ENCODE data around the gene PON1. TPM values are rescaled to one million over a fixed set of nuclear protein-coding genes. Genes with fewer than 3 reads are reported as not detected.

PON1 gene
- polyA plus RNA-seq, 1 donor from 2014 or later = 0.25 TPM

DNA sequence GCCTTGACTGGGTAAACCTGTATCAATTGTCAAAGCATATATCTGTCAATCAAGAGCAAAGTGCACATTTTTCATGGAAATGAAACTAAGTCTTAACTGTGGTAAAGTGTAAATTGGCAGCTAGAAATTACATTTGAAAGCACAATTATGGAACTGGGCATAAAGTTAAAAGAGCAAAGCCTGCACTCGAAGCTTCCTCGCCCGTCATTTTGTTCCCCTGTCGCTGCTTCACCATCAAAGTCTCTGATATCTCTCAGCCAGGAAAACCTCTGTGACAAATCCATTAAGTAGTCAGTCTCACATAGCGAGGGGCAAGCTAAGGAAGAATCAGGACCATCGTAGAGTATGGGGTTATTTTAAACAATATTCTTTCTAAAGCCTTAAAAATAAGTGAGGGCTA is 27.9 kb downstream of the PON1 start:
- H3K4me3 ChIP-seq (ENCODE audit: low read length) = peak overlapping the region; percentile 36
- H3K79me2 ChIP-seq (replicated peaks; ENCODE audit: insufficient read depth, low read length) = no peaks in the 10 kb centered on the region
- peak overlapping the region; percentile 65 for H3K9ac ChIP-seq (ENCODE audit: low read length)
- H3F3A ChIP-seq (ENCODE audit: insufficient read depth, low read length, poor library complexity, severe bottlenecking) = peaks cover 17% of the 10 kb centered on the region
- H3K36me3 ChIP-seq (ENCODE audit: insufficient read depth, low read length) = no peaks in the 10 kb centered on the region
- no peaks in the 10 kb centered on the region for H3K27me3 ChIP-seq (ENCODE audit: insufficient read depth, low read depth, low read length)
- H3K9me3 ChIP-seq (ENCODE audit: low read length) = no peaks in the 10 kb centered on the region
- H3K9me2 ChIP-seq (ENCODE audit: insufficient read depth, low read length) = no peaks in the 10 kb centered on the region
- H2AFZ ChIP-seq (ENCODE audit: low read depth, low read length) = no peak overlapping the region
- TF ChIP-seq EP300 (conservative IDR thresholded peaks at IDR 0.05; ENCODE audit: poor library complexity, severe bottlenecking) (peak; percentile 97), REST (IDR thresholded peaks at IDR 0.05; ENCODE audit: borderline replicate concordance) (peak; percentile 70), POLR2AphosphoS5 (IDR thresholded peaks at IDR 0.05) (peak; percentile 62), MXI1 (conservative IDR thresholded peaks at IDR 0.05; ENCODE audit: poor library complexity, severe bottlenecking) (no peak), SMC3 (conservative IDR thresholded peaks at IDR 0.05; ENCODE audit: poor library complexity) (no peak), RAD21 (conservative IDR thresholded peaks at IDR 0.05) (peak; percentile 36)
- peak overlapping the region; percentile 52 for H3K4me2 ChIP-seq (ENCODE audit: low read length)
- peak overlapping the region; percentile 97 for H3K27ac ChIP-seq (ENCODE audit: low read length)
- no peaks in the 10 kb centered on the region for H4K20me1 ChIP-seq (ENCODE audit: insufficient read depth)

DNA sequence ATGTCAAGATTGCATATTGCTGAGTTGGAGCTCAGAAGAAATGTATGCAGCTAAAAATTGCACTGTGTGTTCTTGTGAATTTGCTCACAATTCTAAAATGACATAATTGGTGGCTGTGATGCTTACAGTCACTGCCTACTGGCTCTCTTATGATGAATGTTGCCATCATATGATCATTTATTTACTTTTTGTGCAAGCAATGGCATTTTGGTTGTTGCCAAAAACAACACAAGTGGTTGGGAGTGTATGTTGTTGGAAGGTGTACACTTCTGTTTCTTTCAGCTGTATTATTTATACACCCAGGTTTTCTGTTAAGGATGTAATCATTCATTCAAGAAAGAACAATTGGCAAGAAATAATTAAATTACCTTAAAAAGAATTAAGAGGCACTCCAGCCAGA is 28.9 kb downstream of the PON1 start:
- peaks cover 17% of the 10 kb centered on the region for H3F3A ChIP-seq (ENCODE audit: insufficient read depth, low read length, poor library complexity, severe bottlenecking)
- H2AFZ ChIP-seq (ENCODE audit: low read depth, low read length) = no peak overlapping the region
- no peaks in the 10 kb centered on the region for H3K27me3 ChIP-seq (ENCODE audit: insufficient read depth, low read depth, low read length)
- H3K4me2 ChIP-seq (ENCODE audit: low read length) = no peak overlapping the region
- H4K20me1 ChIP-seq (ENCODE audit: insufficient read depth) = no peaks in the 10 kb centered on the region
- H3K36me3 ChIP-seq (ENCODE audit: insufficient read depth, low read length) = peaks cover 4% of the 10 kb centered on the region
- H3K4me3 ChIP-seq (ENCODE audit: low read length) = no peak overlapping the region
- H3K9ac ChIP-seq (ENCODE audit: low read length) = peak overlapping the region; percentile 48
- no peaks in the 10 kb centered on the region for H3K9me3 ChIP-seq (ENCODE audit: low read length)
- no peaks in the 10 kb centered on the region for H3K9me2 ChIP-seq (ENCODE audit: insufficient read depth, low read length)
- TF ChIP-seq SMC3 (conservative IDR thresholded peaks at IDR 0.05; ENCODE audit: poor library complexity) = no peak
- H3K79me2 ChIP-seq (replicated peaks; ENCODE audit: insufficient read depth, low read length) = no peaks in the 10 kb centered on the region
- peak overlapping the region; percentile 97 for H3K27ac ChIP-seq (ENCODE audit: low read length)

DNA sequence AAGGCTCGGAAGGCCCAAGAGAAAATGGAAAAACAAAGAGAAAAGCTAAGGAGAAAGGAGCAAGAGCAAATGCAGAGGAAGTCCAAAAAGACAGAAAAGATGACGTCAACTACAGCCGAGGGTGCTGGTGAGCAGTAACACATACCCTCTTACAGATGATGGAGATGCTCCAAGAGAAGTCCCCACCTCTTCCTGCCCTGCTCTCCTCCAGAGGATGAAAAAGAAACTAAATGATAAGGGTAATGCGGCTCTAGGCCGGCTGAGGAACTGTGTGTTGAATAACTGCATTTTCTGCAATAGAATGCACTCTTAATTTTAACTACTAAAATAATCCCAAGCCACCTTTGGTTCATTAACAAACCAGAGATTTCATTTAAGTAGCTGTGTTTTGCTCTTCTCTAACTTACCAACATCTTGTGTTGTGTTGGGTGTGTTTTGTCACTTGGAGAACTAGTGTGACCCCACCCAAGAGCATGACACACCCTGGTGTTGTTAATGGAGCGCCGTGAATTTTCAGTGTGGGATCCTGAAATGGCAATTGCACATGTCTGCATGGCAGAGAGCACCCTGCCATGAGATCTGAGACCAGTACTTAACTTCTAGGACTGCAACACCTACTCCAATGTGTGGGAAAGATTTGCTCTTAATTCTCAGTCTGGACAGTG is 34.0 kb downstream of the PON1 start:
- H3K4me2 ChIP-seq (ENCODE audit: low read length) = no peak overlapping the region
- H3K27me3 ChIP-seq (ENCODE audit: insufficient read depth, low read depth, low read length) = no peaks in the 10 kb centered on the region
- H3K36me3 ChIP-seq (ENCODE audit: insufficient read depth, low read length) = peaks cover 30% of the 10 kb centered on the region
- H3K79me2 ChIP-seq (replicated peaks; ENCODE audit: insufficient read depth, low read length) = no peaks in the 10 kb centered on the region
- no peaks in the 10 kb centered on the region for H3K9me3 ChIP-seq (ENCODE audit: low read length)
- no peaks in the 10 kb centered on the region for H3K9me2 ChIP-seq (ENCODE audit: insufficient read depth, low read length)
- H3K9ac ChIP-seq (ENCODE audit: low read length) = no peak overlapping the region
- no peak overlapping the region for H3K4me3 ChIP-seq (ENCODE audit: low read length)
- H2AFZ ChIP-seq (ENCODE audit: low read depth, low read length) = no peak overlapping the region
- no peak overlapping the region for H3K27ac ChIP-seq (ENCODE audit: low read length)
- H3F3A ChIP-seq (ENCODE audit: insufficient read depth, low read length, poor library complexity, severe bottlenecking) = peaks cover 5% of the 10 kb centered on the region
- TF ChIP-seq CTCF (IDR thresholded peaks at IDR 0.05; ENCODE audit: poor library complexity, severe bottlenecking) (no peak), EZH2 (IDR thresholded peaks at IDR 0.05; ENCODE audit: borderline replicate concordance, insufficient read depth, low read length, poor library complexity, severe bottlenecking) (no peak), TAF1 (IDR thresholded peaks at IDR 0.05; ENCODE audit: low read depth) (no peak), RAD21 (conservative IDR thresholded peaks at IDR 0.05) (no peak), REST (IDR thresholded peaks at IDR 0.05; ENCODE audit: borderline replicate concordance) (no peak), SMC3 (conservative IDR thresholded peaks at IDR 0.05; ENCODE audit: poor library complexity) (no peak), EP300 (conservative IDR thresholded peaks at IDR 0.05; ENCODE audit: poor library complexity, severe bottlenecking) (no peak), POLR2AphosphoS5 (IDR thresholded peaks at IDR 0.05) (no peak), MXI1 (conservative IDR thresholded peaks at IDR 0.05; ENCODE audit: poor library complexity, severe bottlenecking) (no peak)
- no peaks in the 10 kb centered on the region for H4K20me1 ChIP-seq (ENCODE audit: insufficient read depth)

All from neural cell (in vitro differentiated cells).